HL-60/S4 treated with retinoic acid at 250 ng/mL for 4 days and 3 days (cell line): Measurements from ENCODE around the gene MCC.

Experiments
- in situ Hi-C: fragments of 300-500 bp; cut with MboI; formaldehyde crosslinking; loops from 2 replicates; pipeline ENCODE4 v1.7.0; 2022; ENCODE audit warnings: low sequenced_read_pairs

MCC gene

DNA sequence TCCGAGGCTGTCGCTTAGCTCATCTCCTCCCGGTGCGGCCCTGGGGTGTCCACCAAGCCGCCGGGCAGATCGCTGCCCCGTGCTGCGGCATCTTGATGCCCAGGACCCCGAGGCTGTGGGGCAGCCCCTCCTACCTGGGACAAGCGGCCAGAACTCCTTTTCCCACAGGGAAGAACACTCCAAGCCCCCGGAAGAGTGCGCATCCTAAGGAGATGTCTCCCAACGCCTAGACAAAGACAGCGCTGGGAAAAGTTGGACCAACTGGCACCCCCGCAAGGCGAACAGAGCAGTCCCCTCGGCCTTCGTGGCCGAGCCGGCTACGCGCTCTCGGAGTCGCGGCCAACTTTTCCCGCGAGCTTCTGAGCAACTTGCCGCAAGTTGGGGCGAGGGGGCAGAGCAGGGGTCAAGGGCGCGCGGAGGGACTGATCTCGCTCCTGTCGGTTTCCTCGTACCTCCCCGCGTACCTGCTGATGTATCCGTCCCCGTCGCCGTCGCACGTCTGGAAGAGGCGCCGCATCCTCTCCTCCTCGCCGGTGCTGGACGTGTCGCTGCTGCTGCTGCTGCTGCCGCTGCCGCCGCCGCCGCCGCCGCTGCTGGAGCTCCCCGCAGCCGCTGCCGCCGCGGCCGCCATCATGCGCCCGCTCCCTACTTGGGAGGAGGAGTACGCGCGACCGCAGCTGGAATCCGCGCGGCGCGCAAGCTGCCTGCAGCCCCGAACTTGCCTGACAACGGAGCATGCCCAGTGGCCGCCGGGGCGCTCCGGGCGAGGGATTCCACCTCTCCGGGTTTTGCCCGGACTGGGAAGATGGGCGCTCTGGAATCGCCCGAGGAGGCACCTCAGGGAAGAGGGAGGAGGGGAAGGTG is at the start of gene MCC:
Gene MCC (minus strand): TSS at position 673 of the 864 bp plus-strand sequence.
- in situ Hi-C loops = no loop called here

DNA sequence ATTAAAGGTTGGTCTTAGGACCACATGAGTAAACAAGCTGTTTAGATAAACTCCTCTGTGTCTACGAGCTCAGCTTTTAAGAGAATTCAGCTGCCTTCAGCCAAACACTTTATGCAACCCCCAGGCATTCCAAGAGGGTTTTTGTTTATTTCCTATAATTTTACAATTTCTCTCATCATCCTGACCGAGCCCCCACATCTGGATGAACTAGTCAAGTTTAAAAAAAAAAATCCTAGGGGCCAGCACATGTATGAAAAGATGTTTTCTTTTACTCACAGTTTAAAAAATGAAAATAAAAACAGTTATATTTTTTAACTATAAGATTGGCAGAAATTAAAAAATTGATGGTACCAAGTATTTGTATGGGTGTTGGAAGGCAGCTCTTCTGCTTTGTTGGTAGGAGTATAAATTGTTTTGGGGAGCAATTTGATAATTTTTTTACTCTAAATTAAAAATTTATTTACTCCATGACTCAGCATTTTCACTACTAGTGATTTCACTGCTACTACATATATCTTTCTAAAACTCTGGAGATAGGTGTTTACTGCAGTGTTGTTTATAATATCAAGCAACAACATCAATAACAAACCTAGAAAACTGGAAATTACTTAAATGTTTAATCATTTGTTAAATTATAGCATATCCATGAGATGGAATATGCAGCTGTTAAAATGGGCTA is 43.4 kb upstream of the MCC start:
- in situ Hi-C loops = no loop called here

DNA sequence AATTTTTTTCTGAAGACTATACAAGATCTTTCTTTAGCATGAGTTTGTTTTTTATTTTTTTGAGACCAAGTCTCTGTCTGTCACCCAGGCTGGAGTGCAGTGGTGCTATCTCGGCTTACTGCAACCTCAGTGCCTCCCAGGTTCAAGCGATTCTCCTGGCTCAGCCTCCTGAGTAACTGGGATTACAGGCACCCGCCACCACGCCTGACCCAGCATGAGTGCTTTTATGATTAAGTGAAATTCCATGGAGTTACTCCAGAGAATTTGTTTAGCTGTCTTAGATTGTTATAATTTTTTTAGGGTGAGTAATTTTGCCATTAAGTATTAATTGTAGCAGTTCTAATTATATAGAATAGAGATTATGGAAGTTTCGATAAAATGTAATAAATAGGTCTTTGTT is 39.5 kb upstream of the MCC start:
- in situ Hi-C loops = no loop called here

DNA sequence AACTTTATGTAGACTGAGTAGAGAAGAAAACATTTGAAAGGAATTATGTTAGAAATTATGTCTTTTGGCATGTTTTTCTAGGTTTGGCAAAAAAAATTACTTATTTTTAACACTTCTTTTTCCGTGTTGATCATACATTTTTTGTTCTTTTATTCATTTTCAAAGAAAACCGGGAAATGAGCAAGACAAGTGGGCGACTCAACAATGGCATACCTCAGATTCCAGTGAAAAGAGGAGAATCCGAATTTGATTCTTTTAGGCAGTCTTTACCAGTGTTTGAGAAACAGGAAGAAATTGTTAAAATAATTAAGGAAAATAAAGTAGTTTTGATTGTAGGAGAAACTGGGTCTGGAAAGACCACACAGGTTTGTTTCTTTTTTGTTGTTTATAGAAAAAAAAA is 38.2 kb upstream of the MCC start:
- in situ Hi-C loops = no loop called here

DNA sequence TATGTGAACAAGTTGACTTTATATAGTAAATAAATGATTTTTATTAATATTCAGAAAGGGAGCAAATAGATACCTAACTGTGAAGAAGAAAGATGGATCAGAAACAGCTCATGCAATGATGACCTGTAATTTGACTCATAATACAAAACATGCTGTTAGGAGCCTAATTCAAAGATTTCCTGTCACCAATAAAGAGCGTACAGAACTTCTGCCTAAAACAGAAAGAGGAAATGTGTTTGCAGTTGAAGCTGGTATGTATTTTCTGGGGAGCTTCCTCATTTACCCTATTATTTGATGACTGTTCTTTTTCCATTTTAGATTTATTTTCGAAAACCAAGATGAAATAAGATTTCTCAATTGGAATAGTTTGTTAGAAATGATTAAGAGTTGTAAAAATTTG is 36.7 kb upstream of the MCC start:
- in situ Hi-C loops = no loop called here

DNA sequence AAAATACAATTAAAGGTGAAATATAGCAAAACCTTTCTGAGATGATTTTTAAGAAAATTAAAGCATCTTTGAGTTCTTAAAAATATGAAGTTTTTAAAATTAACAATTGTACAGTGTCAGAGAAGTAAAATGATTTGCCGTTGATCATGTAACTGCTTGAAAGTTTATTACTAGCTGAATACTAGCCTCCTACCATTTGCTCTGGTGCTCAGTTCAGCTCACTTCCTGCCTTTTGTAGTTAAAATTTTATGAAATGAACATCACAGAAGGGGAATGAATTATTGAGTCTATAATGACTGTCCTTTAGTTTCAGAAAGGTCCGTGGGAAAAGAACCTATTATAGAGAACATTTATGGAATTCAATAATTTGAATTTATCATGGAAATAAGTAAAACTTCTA is 34.9 kb upstream of the MCC start:
- in situ Hi-C loops = no loop called here

DNA sequence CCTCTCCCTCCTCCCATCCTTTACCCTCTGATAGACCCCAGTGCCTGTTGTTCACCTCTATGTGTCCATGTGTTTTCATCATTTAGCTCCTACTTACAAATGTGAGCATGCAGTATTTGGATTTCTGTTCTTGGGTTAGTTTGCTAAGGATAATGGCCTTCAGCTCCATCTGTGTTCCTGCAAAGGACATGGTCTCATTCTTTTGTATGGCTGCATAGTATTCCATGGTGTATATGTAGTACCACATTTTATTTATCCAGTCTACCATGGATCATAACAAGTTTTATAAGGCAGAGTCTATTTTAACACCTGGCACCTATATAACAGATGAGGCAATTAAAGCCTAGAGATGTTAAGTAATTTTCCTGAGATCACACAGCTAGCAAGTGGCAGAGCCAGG is 32.6 kb upstream of the MCC start:
- in situ Hi-C loops = no loop called here

DNA sequence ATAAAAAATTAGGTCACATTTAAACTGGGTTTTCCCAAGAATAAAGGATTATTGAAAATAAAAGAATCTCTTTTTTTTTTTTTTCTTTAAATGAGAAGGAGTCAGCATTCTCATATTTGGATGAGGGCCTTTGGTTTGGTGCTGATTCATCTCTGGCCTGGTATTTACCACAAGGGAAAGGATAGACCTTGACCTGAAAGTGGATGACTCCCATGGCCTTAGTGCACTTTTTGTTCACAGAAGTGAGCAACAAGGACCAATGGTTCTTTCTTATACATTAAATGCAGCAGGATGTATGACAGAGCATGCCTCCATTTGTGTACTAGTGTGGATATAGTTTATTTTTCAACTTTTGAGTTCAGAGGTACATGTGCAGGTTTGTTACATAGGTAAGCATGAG is 32.2 kb upstream of the MCC start:
- in situ Hi-C loops = no loop called here

DNA sequence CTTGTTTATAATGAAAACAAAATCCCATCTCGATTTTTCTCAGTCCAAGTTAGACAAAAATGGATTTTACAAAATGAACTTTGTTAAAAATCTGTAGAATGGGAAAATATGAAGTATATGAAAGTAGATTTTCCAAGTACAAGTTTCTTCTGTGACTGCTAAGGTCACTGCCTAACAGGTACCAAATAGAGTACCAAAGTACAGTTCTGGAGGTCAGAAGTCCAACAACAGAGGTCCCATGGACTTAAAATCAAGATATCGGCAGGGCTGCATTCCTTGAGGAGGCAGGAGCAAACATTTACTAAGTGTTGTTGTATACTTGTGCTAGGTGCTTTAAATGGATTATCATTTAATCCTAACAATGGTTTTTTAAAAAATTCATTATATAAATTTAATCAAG is 31.2 kb upstream of the MCC start:
- in situ Hi-C loops = no loop called here

DNA sequence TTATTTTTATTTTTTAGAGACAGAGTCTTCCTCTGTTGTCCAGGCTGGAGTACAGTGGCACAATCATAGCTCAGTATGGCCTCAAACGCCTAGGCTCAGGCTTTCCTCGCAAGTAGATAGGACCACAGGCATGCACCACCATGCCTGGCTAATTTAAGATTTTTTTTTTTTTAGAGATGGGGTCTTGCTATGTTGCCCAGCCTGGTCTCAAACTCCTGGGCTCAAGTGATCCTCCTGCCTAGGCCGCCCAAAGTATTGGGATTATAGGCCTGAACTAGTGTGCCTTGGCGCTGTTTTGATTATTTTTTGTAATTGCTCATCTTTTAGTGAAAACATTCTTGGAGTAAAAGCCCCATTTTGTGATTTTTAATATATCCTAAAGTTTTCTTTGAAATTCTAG is 30.6 kb upstream of the MCC start:
- in situ Hi-C loops = no loop called here

DNA sequence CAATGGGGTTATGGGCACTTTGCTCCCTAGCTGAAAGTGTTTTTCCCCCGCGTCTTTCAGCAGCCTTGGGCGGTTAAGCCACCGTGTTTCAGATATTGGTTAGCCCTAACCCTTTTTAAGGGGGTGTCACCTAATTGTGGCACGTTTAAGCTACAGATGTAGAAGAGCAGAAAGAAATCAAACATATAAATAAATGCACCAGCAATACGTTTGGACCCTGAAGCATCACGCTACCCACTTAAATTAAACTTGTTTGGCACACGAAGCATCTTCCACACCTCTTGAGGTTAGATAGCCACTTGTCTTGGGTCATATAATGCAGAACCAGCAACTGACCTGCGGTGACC is 26.0 kb upstream of the MCC start:
- in situ Hi-C loops = no loop called here

DNA sequence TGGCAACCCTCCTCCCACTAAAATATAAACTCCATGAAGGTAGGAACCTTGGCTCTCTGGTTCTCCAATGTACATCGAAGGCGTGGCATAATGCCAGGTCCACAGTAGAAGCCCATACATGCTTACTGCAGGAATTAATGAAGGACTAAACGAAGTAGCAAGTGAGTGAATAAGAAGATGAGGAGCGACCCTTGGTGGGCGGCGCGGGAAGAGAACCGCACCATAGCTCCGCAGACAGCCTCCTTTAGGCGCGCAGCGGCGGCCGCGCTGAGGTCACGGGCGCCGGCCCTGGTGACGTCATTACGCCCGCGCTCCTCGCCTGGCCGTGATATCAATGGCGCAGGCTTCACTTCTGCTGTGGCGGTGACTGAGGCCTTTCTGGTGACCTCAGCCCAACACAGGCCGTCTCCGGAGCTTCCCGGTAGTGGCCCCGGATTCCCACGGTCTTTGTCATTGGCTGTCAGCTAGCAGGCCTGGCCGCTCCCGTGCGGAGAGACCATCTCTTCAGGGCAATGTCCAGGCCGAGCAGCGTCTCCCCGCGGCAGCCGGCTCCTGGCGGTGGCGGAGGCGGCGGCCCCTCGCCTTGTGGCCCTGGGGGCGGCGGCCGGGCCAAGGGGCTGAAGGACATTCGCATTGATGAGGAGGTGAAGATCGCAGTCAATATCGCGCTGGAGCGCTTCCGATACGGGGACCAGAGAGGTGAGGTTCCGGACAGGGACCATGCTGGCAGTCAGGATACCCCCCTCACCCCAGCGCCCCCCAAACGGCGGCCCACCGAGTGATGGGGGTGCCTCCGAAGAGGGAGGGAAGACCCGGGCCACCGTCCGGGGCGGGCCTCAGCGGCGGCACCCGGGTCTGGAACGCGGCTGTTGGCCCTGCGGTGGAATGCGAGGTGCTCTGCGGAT is 25.4 kb upstream of the MCC start, which contains the start of gene YTHDC2:
Gene YTHDC2 (plus strand): TSS at position 311 of the 905 bp plus-strand sequence. CDS start 202 bp downstream, at position 513.
- in situ Hi-C loops = no loop called here

DNA sequence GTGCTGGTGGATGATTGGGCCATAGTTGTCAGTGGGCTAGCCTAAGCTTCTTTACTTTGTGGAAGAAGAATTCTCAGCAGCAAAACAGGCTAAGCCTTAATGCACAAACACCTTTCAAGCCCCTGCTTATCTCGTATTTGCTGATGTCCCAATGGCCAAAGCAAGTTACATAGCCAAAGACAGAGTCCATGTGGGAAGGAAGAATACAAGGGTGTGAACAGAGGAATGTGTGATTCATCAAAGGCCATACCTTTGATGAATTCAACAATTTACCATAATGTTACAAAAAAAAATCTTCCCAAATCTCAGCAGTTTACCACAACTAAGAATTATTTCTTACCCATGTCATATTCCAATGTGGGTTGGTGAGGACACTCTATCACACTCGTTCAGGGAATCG is 24.1 kb upstream of the MCC start:
- in situ Hi-C loops = no loop called here

DNA sequence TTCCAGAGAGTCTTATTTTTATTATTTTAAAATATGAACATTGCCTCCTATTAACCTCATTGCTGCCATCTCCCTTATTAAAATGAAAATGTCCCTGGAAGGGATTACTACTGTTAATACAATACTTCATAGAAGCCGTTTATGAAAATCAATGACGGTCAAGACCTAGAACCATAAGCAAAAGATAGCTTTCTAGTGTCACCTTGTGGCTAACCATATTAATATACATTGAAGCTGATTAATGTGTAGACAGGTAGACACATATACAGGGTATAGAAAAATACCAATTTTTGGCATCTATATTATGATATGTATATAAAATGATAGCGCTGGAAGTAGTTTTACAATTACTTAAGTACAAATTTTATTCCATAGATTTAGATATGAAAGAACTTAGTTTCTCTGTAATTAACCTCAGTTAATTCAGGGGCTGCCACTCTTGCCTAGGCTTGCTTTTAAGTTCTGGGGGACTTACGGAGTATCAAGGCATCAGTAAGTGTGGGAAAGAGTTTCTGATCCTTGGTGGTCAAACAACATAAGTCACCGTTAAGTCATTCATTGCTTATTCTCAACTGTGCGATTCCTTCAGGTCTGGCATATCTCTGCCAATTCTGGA is 22.7 kb upstream of the MCC start:
- in situ Hi-C loops = no loop called here

DNA sequence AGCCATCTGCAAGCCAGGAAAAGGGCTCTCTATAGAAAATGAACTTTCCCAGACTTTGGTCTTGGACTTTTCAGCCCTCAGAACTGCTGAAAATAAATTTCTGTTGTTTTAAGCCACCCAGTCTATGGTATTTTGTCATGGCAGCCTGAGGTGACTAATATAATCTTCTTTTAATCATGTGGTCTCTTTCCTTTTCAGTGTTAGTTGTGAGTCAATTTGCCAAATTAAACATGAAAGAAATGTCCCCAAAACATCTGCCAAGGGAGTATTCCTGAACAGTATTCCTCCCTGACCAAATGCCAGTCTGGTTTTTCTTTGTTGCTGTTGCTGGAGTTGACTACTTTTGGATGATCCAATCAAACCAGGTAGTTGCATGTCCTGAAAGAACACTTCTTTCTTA is 20.5 kb upstream of the MCC start:
- in situ Hi-C loops = no loop called here

DNA sequence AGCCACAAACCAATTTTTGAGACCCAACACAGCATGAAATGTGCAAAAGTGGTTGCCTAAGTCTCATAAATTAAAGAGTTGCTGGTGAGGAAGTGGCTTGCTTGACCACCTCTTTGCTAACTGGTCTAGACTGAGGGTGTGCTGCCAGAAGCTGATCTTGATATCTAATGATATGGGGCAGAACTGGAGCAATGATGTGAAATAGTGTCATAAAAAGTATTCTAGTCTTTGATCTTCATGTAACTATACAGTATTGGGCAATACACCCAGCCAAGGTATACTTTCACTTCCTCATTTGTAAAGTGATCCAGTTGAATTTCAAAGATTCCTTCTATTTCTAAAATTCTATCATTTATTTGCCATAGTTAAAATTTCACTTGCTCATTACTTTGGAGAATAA is 19.3 kb upstream of the MCC start:
- in situ Hi-C loops = no loop called here

DNA sequence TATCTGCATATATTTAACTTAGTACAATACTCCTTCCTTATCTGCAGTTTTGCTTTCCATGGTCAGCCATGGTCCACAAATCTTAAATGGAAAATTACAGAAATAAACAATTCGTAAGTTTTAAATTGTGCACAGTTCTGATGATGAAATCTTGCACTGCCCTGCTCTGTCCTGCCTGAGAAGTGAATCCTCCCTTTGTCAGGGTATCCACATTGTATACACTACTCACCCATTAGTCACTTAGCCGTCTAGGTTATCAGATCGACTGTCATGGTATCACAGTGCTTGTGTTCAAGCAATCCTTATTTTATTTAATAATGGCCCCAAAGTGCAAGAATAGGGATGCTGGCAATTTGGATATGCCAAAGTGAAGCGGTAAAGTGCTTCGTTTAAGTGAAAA is 16.9 kb upstream of the MCC start:
- in situ Hi-C loops = no loop called here

DNA sequence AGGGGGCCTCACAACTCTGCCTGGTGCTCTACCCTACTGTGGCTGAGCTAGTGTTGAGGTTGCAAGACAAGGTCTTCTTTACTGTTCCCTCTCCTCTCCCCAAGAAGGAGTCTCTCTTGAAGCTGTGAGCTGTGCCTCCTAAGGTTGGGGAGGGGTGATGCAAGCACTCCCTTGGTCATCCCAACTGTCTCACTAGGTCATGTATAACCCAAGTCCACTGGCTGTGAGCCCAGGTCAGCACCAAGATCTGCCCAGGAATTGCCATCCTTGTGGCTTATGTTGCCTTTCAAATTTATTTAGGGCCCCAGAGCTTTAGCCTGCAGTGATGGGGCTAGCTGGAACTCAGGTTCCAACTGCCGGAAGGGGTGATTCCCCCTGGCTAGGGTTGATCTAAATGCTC is 14.9 kb upstream of the MCC start:
- in situ Hi-C loops = no loop called here

DNA sequence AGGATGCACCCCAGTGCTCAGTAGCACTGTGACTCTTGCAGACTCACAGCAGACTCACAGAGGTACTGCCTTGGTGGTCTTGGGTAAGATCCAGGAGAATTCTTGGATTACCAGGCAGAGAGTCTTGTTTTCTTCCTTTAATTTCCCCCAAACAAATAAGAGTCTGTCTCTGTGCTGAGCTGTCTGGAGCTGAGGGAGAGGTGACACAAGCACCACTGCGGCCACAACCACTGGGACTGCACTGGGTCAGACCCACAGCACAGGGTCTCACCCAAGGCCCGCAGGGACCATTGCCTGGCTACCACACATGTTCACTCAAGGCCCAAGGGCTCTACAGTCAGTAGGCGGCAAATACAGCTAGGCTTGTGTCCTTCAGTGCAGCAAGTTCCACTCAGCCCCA is 13.8 kb upstream of the MCC start:
- in situ Hi-C loops = no loop called here

DNA sequence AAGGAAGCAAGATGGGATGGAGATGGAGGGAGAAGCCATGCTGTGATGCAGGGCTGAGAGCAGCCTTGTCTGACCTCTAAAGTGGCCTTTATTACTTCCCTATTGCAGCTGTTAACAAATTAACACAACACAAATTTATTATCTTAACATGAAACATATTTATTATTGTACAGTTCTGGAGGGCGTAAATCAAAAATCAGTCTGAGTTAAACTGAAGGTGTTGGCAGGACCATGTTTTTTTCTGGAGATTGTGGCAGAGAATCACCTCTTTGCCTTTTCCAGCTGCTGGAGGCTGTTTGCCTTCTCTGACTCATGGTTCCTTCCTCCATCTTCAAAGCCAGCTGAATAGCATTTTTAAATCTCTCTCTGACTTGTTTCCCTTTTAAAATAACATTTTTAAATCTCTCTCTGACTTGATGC is 7.2 kb upstream of the MCC start:
- in situ Hi-C loops = no loop called here

DNA sequence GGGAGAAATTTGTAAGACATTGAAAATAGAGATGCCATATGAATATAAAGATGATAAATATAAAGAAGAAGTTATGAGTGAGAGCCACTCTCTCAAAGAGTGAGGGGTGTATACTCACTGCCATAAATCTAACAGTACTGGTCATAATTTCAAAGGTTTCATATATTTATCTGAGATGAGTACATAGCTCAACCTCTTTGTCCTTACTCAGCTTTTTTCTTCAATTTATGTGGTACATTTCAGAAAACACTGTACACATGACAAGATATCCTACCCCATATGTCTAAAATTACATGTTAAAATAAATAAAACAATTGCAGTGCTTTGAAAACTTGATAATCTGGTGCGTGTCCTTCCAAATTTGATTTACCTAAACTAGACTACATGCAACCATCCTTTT is 5.2 kb upstream of the MCC start:
- in situ Hi-C loops = no loop called here
